ENCODE results near the gene LDLRAP1.

DNA sequence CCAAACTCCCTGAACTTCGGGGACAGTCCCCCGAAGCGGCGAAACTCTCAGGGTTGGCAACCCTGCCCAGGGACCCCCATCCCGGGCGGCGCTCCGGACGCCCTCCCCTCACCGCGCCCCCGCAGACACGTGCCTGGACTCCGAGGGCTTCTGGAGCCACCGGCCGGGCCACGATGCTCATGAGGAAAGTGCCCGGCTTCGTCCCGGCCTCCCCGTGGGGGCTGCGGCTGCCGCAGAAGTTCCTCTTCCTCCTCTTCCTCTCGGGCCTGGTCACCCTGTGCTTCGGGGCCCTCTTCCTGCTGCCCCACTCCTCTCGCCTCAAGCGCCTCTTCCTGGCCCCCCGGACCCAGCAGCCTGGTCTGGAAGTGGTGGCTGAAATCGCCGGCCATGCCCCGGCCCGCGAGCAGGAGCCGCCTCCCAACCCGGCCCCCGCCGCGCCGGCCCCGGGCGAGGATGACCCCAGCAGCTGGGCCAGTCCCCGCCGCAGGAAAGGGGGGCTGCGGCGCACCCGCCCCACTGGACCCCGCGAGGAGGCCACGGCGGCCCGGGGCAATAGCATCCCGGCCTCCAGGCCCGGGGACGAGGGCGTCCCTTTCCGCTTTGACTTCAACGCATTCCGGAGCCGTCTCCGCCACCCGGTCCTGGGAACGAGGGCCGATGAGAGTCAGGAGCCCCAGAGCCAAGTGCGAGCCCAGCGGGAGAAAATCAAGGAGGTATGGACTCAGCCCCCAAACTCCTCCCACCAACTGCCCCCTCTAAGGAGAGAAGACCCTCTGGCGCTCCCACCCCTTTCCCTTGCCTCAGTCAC lies 74.4 kb downstream of the LDLRAP1 start:
- no peak for TF ChIP-seq POLR2A (IDR thresholded peaks at IDR 0.05; ENCODE audit: low read depth, low read length)
- TF ChIP-seq POLR2AphosphoS5 (IDR thresholded peaks at IDR 0.05; ENCODE audit: low read depth, low read length): no peak
- TF ChIP-seq TAF1 (IDR thresholded peaks at IDR 0.05; ENCODE audit: borderline replicate concordance, low read depth, low read length): no peak

Measured in GM12892 (cell line).